ENCODE measurements around the gene TBK1.
"Not testable (repeated sequence)": the region's sequence is repeated elsewhere in the genome, so short reads cannot be mapped to it uniquely, and the experiment has no call there.

TBK1 gene

DNA sequence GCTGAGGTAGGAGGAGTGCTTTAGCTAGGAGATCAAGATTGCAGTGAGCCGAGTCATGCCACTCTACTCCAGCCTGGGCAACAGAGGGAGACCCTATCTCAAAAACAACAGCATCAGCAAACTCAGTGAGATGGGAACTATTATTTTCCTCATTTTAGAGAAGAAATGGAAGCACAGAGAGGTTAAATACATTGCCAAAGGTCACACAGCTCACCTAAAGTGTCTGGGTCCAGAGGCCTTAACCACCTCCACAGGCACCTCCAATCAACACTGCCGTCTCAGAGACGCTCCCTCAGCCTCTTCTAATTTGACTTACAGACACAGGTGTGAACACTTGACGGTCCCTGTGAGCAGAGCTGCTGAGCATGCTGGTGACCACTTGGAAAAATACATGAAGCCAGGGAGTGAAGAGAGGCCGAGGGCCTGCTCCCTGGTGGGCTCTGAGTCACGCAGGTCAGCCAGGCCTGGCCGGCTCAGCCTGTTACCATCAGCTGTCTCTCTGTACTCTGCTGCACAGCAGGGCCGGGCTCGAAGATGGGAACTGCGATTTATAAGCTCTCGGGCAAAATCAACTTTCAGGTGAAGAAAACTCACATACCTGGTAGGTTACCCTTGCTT lies 80.9 kb downstream of the TBK1 start:
- TF ChIP-seq, protein P1, sequence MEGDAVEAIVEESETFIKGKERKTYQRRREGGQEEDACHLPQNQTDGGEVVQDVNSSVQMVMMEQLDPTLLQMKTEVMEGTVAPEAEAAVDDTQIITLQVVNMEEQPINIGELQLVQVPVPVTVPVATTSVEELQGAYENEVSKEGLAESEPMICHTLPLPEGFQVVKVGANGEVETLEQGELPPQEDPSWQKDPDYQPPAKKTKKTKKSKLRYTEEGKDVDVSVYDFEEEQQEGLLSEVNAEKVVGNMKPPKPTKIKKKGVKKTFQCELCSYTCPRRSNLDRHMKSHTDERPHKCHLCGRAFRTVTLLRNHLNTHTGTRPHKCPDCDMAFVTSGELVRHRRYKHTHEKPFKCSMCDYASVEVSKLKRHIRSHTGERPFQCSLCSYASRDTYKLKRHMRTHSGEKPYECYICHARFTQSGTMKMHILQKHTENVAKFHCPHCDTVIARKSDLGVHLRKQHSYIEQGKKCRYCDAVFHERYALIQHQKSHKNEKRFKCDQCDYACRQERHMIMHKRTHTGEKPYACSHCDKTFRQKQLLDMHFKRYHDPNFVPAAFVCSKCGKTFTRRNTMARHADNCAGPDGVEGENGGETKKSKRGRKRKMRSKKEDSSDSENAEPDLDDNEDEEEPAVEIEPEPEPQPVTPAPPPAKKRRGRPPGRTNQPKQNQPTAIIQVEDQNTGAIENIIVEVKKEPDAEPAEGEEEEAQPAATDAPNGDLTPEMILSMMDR (IDR thresholded peaks at IDR 0.05; ENCODE audit: control insufficient read depth, insufficient read depth, low read depth, low read length, missing control alignments) = no peak
- no peak overlapping the region for H3K4me3 ChIP-seq (ENCODE audit: control insufficient read depth, low read depth, low read length)
- no peak for DNase-seq (ENCODE audit: low read depth)

DNA sequence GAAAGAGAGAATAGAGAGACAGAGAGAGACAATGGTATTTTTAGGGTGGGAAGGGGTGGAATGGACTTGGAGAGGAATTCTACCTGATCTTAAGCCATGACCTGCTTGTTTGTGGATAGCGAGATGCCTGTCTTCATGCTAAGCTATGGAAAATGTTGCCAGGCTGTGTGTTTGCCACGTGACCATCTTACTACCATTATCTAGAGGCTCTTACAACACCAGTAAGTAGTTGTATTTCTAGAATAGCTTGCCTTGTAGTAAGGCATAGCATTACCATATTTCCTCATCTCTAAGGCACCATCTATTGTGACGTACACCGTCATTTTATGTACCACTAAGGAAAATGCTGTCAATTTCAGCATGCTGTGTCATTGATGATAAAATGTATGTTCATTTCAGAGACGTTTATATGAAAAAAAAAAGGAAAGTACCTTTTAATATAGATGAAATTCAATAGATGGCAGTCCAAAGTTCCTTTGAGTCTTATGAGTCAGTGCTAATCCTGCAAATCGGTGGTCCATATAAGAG lies 82.8 kb downstream of the TBK1 start:
- no peak for DNase-seq (ENCODE audit: low read depth)
- TF ChIP-seq, protein P1 (IDR thresholded peaks at IDR 0.05; ENCODE audit: control insufficient read depth, insufficient read depth, low read depth, low read length, missing control alignments) = no peak
- H3K4me3 ChIP-seq (ENCODE audit: control insufficient read depth, low read depth, low read length) = no peak overlapping the region

DNA sequence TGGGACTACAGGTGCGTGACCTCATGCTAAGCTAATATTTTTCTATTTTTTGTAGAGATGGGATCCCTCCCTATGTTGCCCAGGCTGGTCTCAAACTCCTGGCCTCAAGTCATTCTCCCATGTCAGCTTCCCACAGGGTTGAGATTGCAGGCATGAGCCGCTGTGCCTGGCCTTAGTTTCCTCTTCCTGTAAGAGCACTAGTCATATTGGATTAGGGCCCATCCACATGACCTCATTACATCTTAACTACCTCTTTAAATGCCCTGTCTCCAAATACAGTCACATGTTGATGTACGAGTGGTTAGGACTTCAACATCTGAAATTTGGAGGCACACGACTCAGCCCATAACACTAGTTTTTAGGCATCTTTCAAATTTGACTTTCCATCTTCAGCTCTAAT lies 86.2 kb downstream of the TBK1 start:
- no peak for DNase-seq (ENCODE audit: low read depth)
- H3K4me3 ChIP-seq (ENCODE audit: control insufficient read depth, low read depth, low read length) = no peak overlapping the region
- TF ChIP-seq, protein P1 (IDR thresholded peaks at IDR 0.05; ENCODE audit: control insufficient read depth, insufficient read depth, low read depth, low read length, missing control alignments) = no peak

DNA sequence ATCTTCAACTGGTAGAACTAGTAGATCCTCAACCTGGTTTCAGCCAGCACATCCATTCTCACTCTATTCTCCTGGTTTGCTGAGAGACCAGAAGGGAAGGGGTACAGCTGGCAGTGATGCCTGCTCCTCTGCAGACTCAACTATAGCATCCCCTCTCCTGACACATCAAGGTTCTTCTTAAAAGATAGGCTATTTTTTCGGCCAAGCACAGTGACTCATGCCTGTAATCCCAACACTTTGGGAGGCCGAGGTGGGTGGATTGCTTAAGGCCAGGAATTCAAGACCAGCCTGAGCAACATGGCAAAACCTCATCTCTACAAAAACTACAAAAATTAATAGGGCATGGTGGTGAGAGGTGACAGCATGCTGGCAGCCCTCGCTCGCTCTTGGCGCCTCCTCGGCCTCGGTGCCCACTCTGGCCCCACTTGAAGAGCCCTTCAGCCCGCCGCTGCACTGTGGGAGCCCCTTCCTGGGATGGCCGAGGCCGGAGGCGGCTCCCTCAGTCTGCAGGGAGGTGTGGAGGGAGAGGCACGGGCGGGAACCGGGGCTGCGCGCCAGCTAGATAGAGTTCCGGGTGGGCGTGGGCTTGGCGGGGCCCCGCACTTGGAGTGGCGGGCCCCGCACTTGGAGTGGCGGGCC lies 90.6 kb downstream of the TBK1 start:
- not testable (repeated sequence) for DNase-seq (ENCODE audit: low read depth); H3K4me3 ChIP-seq (ENCODE audit: control insufficient read depth, low read depth, low read length)

DNA sequence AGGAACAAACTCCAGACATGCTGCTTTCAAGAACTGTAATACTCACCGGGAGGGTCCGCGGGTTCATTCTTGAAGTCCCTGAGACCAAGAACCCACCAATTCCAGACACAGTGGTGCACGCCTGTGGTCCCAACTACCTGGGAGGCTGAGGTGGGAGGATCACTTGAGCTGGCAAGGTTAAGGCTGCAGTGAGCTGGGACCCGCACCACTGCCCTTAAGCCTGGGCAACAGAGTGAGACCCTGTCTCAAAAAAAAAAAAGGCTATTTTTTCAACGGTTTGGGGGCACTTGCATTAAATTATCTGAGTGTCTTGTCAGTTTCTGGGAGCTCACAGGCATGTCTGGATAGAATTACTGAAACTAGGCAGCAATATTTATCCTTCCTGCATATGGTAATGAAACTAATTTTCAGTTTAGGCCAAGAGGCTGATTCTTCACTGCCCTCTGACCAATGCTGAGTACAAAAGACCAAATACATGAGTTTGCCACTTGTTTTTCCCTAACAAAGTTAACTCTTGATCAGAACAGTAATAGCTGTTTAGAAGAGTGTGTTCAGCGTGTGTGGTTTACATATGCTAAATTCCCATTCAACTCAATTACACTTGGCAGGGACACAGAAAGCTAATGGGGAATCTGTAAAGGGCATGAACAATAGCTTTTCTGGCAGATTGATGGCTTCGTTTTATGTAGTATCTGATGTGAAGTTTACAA lies 92.6 kb downstream of the TBK1 start:
- no peak for DNase-seq (ENCODE audit: low read depth)
- TF ChIP-seq, protein P1 (IDR thresholded peaks at IDR 0.05; ENCODE audit: control insufficient read depth, insufficient read depth, low read depth, low read length, missing control alignments) = no peak
- H3K4me3 ChIP-seq (ENCODE audit: control insufficient read depth, low read depth, low read length) = no peak overlapping the region

DNA sequence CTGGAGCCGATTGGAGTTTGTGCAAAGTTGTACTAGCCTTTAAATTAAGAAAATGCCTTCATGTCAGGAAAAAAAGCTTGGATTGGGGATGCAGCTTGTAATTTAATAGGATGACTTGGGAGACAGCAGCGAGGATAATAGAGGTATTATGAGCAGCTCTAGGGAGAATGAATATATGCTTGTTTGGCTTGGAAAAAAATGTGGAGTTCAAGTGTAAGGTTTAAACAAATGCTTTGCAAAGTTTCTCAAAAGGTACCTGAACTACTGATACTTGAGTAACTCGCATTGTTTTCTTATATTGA lies 93.1 kb downstream of the TBK1 start:
- no peak for DNase-seq (ENCODE audit: low read depth)
- no peak overlapping the region for H3K4me3 ChIP-seq (ENCODE audit: control insufficient read depth, low read depth, low read length)
- TF ChIP-seq, protein P1 (IDR thresholded peaks at IDR 0.05; ENCODE audit: control insufficient read depth, insufficient read depth, low read depth, low read length, missing control alignments) = no peak

DNA sequence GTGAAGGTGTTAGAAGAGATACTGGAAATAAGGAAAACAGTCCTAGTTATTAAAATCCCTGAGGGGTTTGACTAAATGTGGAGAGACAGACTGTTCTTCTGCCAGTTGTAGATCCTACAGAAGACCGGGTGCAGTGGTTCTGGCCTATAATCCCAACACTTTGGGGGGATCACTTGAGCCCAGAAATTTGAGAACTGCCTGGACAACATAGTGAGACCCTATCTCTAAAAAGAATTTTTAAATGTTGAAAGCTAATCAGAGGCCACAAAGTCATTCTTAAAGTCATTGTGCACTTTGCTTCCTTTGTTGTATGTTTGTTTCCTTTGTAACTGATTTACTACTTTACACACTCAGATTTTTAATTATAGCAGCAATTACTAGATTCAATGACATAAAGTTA lies 97.2 kb downstream of the TBK1 start:
- no peak overlapping the region for H3K4me3 ChIP-seq (ENCODE audit: control insufficient read depth, low read depth, low read length)
- TF ChIP-seq, protein P1 (IDR thresholded peaks at IDR 0.05; ENCODE audit: control insufficient read depth, insufficient read depth, low read depth, low read length, missing control alignments) = no peak
- no peak for DNase-seq (ENCODE audit: low read depth)

Measured in AG09309 (cell line).